Hepatocyte (in vitro differentiated cells): ENCODE results near the gene SART1.

Experiments
- CTCF ChIP-seq: fragments of 200-600 bp; sonication (generic); IDR thresholded peaks from 2 replicates; pipeline ENCODE4 v1.5.1; 2016; ENCODE audit warnings: antibody characterized with exemption, mild to moderate bottlenecking; ENCODE audit not compliant: poor library complexity
- EZH2 ChIP-seq: fragments of 200-600 bp; sonication (generic); IDR thresholded peaks from 2 replicates; pipeline ENCODE4 v1.6.1; 2016; ENCODE audit warnings: antibody characterized with exemption, mild to moderate bottlenecking, borderline replicate concordance
- EZH2phosphoT487 ChIP-seq: fragments of 200-600 bp; sonication (generic); IDR thresholded peaks from one replicate; pipeline ENCODE4 v1.6.1; 2018; ENCODE audit warnings: antibody characterized with exemption, mild to moderate bottlenecking, low read depth, moderate library complexity; ENCODE audit not compliant: unreplicated experiment, severe bottlenecking

- TF ChIP-seq CTCF (no peak), EZH2 (no peak), EZH2phosphoT487 (no peak)
These were observed 36.1 kb upstream of the SART1 start for GRCh38 chr11:65925397-65925796.
